ENCODE results near the gene TMEM200B.
"Not testable (repeated sequence)": the region's sequence is repeated elsewhere in the genome, so short reads cannot be mapped to it uniquely, and the experiment has no call there.

Gene TMEM200B

GRCh38 chr1:29159773-29160172, 36.1 kb upstream of the TMEM200B start:
- Histone ChIP-seq H3K27ac (peak overlapping the region; percentile 60), H3K36me3 (peaks cover 70% of the 10 kb centered on the region)

GRCh38 chr1:29157269-29157601, 33.5 kb upstream of the TMEM200B start:
- H3K27ac ChIP-seq, result no peak overlapping the region
- H3K4me3 ChIP-seq (ENCODE audit: low read depth in 1 of 2, low read length in 1 of 2), result no peak overlapping the region
- no peaks in the 10 kb centered on the region for H3K27me3 ChIP-seq
- TF ChIP-seq CTCF (IDR thresholded peaks at IDR 0.05), result no peak
- H3K9me3 ChIP-seq, result no peaks in the 10 kb centered on the region
- H3K4me1 ChIP-seq (ENCODE audit: control insufficient read depth in 1 of 2, insufficient read depth in 1 of 2, low read depth in 1 of 2, low read length in 1 of 2), result peaks cover 5 to 14% of the 10 kb centered on the region in 2 experiments
- H3K36me3 ChIP-seq, result peaks cover 80% of the 10 kb centered on the region

More at GRCh38 chr1:29159773-29160172, 36.1 kb upstream of the TMEM200B start:
- Histone ChIP-seq H3K4me3 (ENCODE audit: low read depth in 1 of 2, low read length in 1 of 2) (no peak overlapping the region), H3K4me1 (ENCODE audit: control insufficient read depth in 1 of 2, insufficient read depth in 1 of 2, low read depth in 1 of 2, low read length in 1 of 2) (peaks cover 6 to 14% of the 10 kb centered on the region in 2 experiments), H3K9me3 (no peaks in the 10 kb centered on the region), H3K27me3 (no peaks in the 10 kb centered on the region)
- no peak for TF ChIP-seq CTCF (IDR thresholded peaks at IDR 0.05)

GRCh38 chr1:29156543-29157268, 33.0 kb upstream of the TMEM200B start:
- peaks cover 0 to 10% of the 10 kb centered on the region in 2 experiments for H3K4me1 ChIP-seq (ENCODE audit: control insufficient read depth in 1 of 2, insufficient read depth in 1 of 2, low read depth in 1 of 2, low read length in 1 of 2)
- no peak overlapping the region for H3K27ac ChIP-seq
- no peaks in the 10 kb centered on the region for H3K27me3 ChIP-seq
- H3K36me3 ChIP-seq, result peaks cover 85% of the 10 kb centered on the region
- no peak for TF ChIP-seq CTCF (IDR thresholded peaks at IDR 0.05)
- no peaks in the 10 kb centered on the region for H3K9me3 ChIP-seq
- no peak overlapping the region for H3K4me3 ChIP-seq (ENCODE audit: low read depth in 1 of 2, low read length in 1 of 2)

- peaks cover 98% of the 10 kb centered on the region for H3K36me3 ChIP-seq
- H3K27ac ChIP-seq, result no peak overlapping the region
- H3K4me1 ChIP-seq (ENCODE audit: control insufficient read depth in 1 of 2, insufficient read depth in 1 of 2, low read depth in 1 of 2, low read length in 1 of 2), result no peaks in the 10 kb centered on the region
- no peak for TF ChIP-seq CTCF (IDR thresholded peaks at IDR 0.05)
- H3K9me3 ChIP-seq, result peaks cover 9% of the 10 kb centered on the region
- H3K27me3 ChIP-seq, result no peaks in the 10 kb centered on the region
- no peak overlapping the region for H3K4me3 ChIP-seq (ENCODE audit: low read depth in 1 of 2, low read length in 1 of 2)
These were observed 28.5 kb upstream of the TMEM200B start for GRCh38 chr1:29152046-29152805.

GRCh38 chr1:29150346-29150745, 26.6 kb upstream of the TMEM200B start:
- H3K27ac ChIP-seq; H3K4me3 ChIP-seq (ENCODE audit: low read depth in 1 of 2, low read length in 1 of 2); H3K4me1 ChIP-seq (ENCODE audit: control insufficient read depth in 1 of 2, insufficient read depth in 1 of 2, low read depth in 1 of 2, low read length in 1 of 2); H3K9me3 ChIP-seq; H3K27me3 ChIP-seq: not testable (repeated sequence)
- peaks cover 100% of the 10 kb centered on the region for H3K36me3 ChIP-seq
